Erythroblast (primary cell): ENCODE data around the gene IGF2BP3.

ENCODE experiments used
- DNase-seq, 2 experiments: peaks; one replicate each; lab custom pipeline; 2025; lab: John Stamatoyannopoulos, UW
- GATA1 ChIP-seq: IDR thresholded peaks from 2 replicates; pipeline ENCODE4 v1.6.1; 2011; ENCODE audit warnings: low read depth, mild to moderate bottlenecking, control low read depth, low read length, moderate library complexity
- POLR2A ChIP-seq: IDR thresholded peaks from 2 replicates; pipeline ENCODE4 v1.6.1; 2011; ENCODE audit warnings: mild to moderate bottlenecking, low read length

IGF2BP3 gene

DNA sequence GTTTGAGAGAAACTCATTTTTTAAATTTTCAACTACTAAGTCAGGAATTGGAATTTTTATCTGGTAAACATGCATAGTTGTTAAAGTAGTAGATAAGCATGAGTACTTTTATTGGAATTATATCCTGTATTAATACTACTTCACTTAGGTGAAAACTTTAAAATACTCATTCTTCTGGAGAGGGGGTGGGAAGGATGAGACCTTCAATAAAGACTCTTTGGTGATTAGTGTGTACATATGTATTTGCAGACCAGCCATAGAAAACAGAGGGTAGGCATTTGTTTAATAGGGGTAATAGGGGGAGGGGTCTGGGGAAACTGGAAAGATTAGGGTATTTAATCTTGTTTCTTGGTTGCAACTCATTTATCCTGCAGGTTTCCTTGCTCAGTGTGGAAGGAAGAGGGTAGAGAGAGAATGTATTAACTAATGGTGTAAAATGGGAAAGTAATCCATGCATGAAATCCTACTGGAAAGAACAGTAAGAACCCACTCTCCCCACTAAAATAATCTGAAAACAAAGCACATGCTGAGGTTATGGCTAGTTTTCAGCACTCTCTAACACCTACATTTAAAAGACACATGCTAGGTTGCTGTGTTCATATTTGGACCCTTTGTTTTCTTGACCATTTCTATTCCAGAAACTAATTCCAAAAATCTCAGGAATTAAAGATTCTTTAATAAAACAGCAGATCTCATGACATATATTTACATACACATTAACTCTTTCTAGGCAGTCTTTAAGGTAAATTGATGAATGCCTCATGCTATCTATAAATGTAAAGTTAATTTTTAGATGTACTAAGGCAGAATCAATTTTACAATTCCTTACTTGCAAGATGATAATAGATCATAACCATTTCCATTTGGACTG is 6.2 kb upstream of the IGF2BP3 start:
- no peak for DNase-seq
- no peak for TF ChIP-seq POLR2A
- no peak for TF ChIP-seq GATA1

- TF ChIP-seq GATA1 (no peak), POLR2A (no peak)
- DNase-seq, result no peak
Observed at GRCh38 chr7:23475576-23475839, 5.2 kb upstream of the IGF2BP3 start.

DNA sequence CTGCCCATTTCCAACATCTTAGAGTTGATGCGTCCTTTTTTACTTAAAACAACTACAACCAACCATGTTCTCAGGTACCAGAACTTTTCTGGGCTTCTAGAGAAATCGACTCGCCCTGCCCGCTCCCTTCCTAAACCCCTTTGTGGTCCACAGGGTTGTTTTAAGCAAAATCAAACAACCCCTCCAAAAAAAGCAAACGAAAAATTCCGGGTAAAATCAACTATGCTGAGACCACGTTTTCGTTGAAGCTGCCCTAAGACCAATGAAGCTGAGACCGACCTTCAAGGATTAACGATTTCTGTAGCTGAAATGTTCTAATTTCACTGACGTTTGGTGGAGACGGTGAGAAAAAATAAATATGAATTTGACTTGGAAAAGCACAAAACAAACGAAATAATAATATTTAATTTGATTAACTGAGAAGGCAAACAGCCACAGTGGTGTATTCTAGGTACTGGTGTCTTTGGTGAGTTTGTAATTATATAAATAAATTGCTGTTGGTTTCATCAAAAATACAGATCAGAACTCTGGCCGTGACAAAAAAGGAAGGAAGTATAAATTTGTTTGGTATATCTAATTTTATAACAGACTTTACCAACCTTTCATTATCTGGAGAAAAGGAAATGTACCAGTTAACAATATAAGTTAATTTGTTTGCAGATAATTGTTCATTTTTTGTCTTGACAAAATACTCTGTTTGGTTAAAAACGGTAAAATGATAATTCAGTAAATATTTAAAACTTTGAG is 4.7 kb upstream of the IGF2BP3 start:
- TF ChIP-seq GATA1, result no peak
- no peak for TF ChIP-seq POLR2A
- DNase-seq, result no peak

DNA sequence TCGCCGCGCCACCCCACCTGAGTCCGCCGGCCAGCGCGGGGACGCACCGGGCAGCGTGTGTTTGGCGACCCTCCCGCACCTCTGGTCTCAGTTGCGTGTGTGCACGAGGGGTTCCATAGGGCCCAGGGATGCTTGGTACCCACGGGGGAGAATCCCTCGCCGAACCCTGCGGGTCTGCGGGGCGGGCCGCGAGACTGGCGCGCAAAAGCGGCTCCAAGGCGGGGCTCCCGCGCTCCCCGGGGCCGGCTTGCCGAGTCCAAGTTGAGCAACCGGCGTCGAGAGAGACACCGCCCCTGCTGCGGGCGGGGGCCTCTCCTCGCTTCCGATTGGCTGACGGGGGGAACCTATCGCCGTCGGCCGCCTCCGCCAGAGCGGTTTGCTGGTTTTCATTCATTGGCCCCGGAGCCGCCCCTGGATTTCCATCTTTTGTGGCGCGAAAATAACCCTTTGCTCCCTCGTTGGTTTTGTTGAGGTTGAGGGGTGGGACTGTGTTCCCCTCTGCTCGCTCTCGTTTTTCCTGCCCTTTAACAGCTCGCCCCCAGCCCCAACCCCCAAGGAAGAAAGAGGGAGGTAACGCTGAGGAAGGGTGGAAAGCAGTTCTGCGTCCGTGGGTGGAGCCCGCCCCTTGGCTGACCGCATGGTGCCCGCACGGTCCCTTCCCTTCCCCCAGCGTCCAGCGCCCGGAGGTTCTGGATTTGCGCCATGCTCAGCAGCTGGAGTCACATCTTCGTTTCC is 4.0 kb upstream of the IGF2BP3 start:
- TF ChIP-seq GATA1 (no peak), POLR2A (no peak)
- peak; percentile 98 for DNase-seq

DNA sequence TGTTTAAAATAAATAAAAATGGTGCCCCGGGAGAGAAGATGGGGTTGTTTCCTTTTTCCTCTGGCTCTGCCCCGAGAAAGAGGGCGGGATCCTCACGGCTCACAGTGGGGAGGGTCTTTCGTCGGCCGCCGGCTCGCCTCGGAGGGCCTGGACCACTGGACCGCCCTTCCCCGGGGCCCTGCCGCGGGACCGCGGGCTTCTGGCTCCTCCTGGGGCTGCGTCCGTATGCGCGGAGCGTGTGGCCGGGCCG is 3.5 kb upstream of the IGF2BP3 start:
- no peak for DNase-seq
- no peak for TF ChIP-seq POLR2A
- TF ChIP-seq GATA1, result no peak

DNA sequence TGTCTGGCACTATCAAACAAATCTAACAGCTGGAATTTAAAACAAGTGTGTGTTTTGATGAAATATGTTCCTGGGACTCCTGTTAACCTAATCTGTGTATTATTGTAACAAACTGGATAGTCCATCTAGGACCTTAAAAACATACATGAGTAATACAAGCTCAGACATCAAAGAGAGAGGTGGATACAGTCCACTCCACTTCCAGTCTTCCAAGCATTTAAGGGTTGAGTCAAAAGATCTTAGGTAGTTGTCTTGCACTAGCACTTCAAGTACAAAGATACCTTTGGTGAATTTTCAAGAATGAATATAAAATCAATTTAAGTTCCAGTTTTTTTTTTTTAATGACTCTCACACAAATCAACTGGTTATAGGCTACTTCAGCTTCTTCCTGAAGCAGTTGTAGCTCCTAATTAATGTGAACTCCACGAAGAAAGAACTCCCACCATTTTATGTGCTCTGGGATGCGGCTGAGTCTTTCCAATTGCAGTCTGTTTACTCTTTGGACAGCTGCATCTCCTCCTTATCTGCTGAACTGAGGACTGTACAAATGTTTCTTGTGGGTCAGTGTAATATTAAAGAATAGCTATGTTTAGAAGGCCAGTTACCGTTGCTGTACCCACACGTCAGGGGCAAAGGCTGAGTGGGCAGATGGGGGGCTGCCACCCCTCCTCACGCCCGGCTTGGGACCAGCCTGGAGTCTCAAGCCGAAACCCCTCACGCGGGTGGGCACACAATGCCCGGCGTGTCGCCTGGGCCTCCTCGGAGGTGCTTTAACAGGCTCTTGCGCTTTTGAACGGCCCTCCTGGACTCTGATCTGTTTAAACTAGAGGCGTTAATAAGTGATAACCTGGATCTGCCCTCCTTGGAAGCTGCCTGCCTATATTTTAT is 2.9 kb upstream of the IGF2BP3 start:
- TF ChIP-seq POLR2A (no peak), GATA1 (no peak)
- DNase-seq, result peak; percentile 73 to 84

GRCh38 chr7:23472556-23472955 is 2.3 kb upstream of the IGF2BP3 start:
- TF ChIP-seq POLR2A (no peak), GATA1 (no peak)
- peak in 1 of 2 experiments; percentile 50 for DNase-seq

- DNase-seq, result peak; percentile 65 to 70
Observed at GRCh38 chr7:23472046-23472445, 1.8 kb upstream of the IGF2BP3 start.

DNA sequence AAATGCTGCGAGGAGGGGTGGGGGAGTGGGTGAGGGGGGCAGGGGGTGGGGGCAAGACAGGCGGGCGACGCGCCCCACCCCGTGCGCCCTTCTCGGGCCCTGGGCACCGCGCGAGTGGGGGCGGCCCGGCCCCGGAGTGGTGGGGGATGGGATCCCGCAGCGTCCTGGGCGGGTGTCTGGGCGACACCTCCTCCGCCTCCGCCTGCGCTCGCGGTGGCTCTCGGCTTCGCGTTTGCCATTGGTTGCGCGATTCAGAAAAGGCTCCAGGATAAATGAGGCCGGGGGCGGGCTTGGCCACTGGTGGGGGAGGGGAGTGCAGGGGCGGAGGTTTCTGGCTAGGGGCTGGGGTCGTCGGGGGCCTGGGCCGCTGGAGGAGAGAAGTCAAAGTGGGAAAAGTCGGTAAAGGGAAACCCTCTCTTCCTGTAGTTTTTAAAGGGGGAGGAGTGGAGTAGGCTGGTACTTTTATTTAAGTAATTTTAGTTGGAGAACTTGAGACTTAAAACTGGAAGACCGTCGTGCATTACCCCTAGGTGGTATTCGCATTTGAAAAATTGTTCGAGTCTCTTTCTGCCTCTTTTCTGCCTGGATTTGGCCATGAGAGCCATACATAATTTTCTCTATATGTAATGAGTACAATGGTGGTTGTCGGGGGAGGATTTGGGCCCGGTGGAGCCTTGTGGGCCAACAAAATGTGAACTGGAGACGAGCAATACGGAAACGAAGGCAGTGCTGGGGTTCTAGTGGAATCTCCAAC is 992 bp upstream of the IGF2BP3 start:
- TF ChIP-seq POLR2A (no peak), GATA1 (no peak)
- peak; percentile 90 to 92 for DNase-seq

More at GRCh38 chr7:23472046-23472445, 1.8 kb upstream of the IGF2BP3 start:
- TF ChIP-seq POLR2A, result no peak
- no peak for TF ChIP-seq GATA1

- TF ChIP-seq GATA1, result no peak
- TF ChIP-seq POLR2A, result no peak
Observed at GRCh38 chr7:23469961-23470250, 385 bp downstream of the IGF2BP3 start.

GRCh38 chr7:23469150-23469960 is 936 bp downstream of the IGF2BP3 start:
- peak; percentile 75 to 84 for DNase-seq
- no peak for TF ChIP-seq GATA1
- TF ChIP-seq POLR2A, result no peak

More at GRCh38 chr7:23469961-23470250, 385 bp downstream of the IGF2BP3 start:
- DNase-seq, result no peak
